ENCODE data around the gene PHLDA1. TPM values are rescaled to one million over a fixed set of nuclear protein-coding genes. Genes with fewer than 3 reads are reported as not detected.
"Not testable (repeated sequence)": the region's sequence is repeated elsewhere in the genome, so short reads cannot be mapped to it uniquely, and the experiment has no call there.

The PHLDA1 gene
- total RNA-seq, 2 experiments from 2014 or later = 0.44 to 2.1 TPM

DNA sequence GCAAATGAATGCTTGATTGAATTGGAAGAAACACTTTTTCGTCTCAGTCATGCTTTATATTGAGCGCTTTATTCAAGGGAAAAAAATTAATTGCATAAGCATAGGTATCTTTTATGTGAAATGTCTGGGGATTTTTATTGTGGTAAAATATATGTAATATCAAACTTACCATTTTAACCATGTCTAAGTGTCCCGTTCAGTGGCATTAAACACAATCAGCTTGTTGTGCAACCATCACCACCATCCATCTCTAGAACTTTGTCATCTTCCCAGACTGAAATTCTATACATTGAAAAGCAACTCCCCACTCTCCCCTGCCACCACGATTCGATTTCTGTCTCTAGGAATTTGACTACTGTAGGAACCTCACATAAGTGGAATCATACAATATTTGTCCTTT, 39.8 kb downstream of the PHLDA1 start:
- CTCF ChIA-PET (ENCODE audit: unreplicated experiment) = no interaction called here
- no peak overlapping the region for H3K4me2 ChIP-seq (ENCODE audit: low read length)
- no peaks in the 10 kb centered on the region for H3K9me3 ChIP-seq (ENCODE audit: low read length)
- TF ChIP-seq, protein P1, sequence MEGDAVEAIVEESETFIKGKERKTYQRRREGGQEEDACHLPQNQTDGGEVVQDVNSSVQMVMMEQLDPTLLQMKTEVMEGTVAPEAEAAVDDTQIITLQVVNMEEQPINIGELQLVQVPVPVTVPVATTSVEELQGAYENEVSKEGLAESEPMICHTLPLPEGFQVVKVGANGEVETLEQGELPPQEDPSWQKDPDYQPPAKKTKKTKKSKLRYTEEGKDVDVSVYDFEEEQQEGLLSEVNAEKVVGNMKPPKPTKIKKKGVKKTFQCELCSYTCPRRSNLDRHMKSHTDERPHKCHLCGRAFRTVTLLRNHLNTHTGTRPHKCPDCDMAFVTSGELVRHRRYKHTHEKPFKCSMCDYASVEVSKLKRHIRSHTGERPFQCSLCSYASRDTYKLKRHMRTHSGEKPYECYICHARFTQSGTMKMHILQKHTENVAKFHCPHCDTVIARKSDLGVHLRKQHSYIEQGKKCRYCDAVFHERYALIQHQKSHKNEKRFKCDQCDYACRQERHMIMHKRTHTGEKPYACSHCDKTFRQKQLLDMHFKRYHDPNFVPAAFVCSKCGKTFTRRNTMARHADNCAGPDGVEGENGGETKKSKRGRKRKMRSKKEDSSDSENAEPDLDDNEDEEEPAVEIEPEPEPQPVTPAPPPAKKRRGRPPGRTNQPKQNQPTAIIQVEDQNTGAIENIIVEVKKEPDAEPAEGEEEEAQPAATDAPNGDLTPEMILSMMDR (conservative IDR thresholded peaks at IDR 0.05; ENCODE audit: low read length) = no peak
- TF ChIP-seq EZH2phosphoT487 (IDR thresholded peaks at IDR 0.05; ENCODE audit: borderline replicate concordance, low read depth, low read length) = no peak
- DNase-seq (ENCODE audit: low spot score) = no peak
- H4K20me1 ChIP-seq (ENCODE audit: insufficient read depth, low read length) = no peaks in the 10 kb centered on the region
- no peaks in the 10 kb centered on the region for H3K9me2 ChIP-seq (ENCODE audit: insufficient read depth, low read length)
- no peaks in the 10 kb centered on the region for H3K4me1 ChIP-seq (ENCODE audit: insufficient read depth, low read length, poor library complexity, severe bottlenecking)
- intact Hi-C loops (cut with micrococcal nuclease; ENCODE audit: unreplicated experiment) = no loop called here
- BruUV-seq (replicated peaks) = no TSS peak
- POLR2A ChIA-PET = interaction anchor here (0.6 kb wide), 1 partner anchor 282 kb away, joined by 4 read pairs; no protein-coding TSS in a partner anchor
- no peak overlapping the region for H2AFZ ChIP-seq (ENCODE audit: low read length)
- no peak overlapping the region for H3K4me3 ChIP-seq (ENCODE audit: low read depth, low read length, poor library complexity, severe bottlenecking)
- no peaks in the 10 kb centered on the region for H3K36me3 ChIP-seq (ENCODE audit: insufficient read depth, low read length)
- H3K27ac ChIP-seq (ENCODE audit: low read depth, low read length, poor library complexity, severe bottlenecking) = no peak overlapping the region
- no peaks in the 10 kb centered on the region for H3K79me2 ChIP-seq (ENCODE audit: insufficient read depth, low read depth, low read length)

GRCh38 chr12:75990189-75990912, 41.2 kb downstream of the PHLDA1 start:
- no peak overlapping the region for H2AFZ ChIP-seq (ENCODE audit: low read length)
- DNase-seq (ENCODE audit: low spot score) = no peak
- ChIA-PET POLR2A (interaction anchor here (0.6 kb wide), 1 partner anchor 61 kb away, joined by 3 read pairs; no protein-coding TSS in a partner anchor), CTCF (ENCODE audit: unreplicated experiment) (no interaction called here)
- no peak overlapping the region for H3K4me2 ChIP-seq (ENCODE audit: low read length)
- TF ChIP-seq, protein P1 (conservative IDR thresholded peaks at IDR 0.05; ENCODE audit: low read length) = no peak
- no peak for TF ChIP-seq EZH2phosphoT487 (IDR thresholded peaks at IDR 0.05; ENCODE audit: borderline replicate concordance, low read depth, low read length)
- H3K27ac ChIP-seq (ENCODE audit: low read depth, low read length, poor library complexity, severe bottlenecking) = no peak overlapping the region
- intact Hi-C loops (cut with micrococcal nuclease; ENCODE audit: unreplicated experiment) = no loop called here
- no TSS peak for BruUV-seq (replicated peaks)
- no peak overlapping the region for H3K4me3 ChIP-seq (ENCODE audit: low read depth, low read length, poor library complexity, severe bottlenecking)
- H3K9me2 ChIP-seq (ENCODE audit: insufficient read depth, low read length) = no peaks in the 10 kb centered on the region
- H3K4me1 ChIP-seq (ENCODE audit: insufficient read depth, low read length, poor library complexity, severe bottlenecking) = peaks cover 14% of the 10 kb centered on the region
- no peaks in the 10 kb centered on the region for H3K79me2 ChIP-seq (ENCODE audit: insufficient read depth, low read depth, low read length)
- no peaks in the 10 kb centered on the region for H3K9me3 ChIP-seq (ENCODE audit: low read length)
- no peaks in the 10 kb centered on the region for H3K36me3 ChIP-seq (ENCODE audit: insufficient read depth, low read length)
- H4K20me1 ChIP-seq (ENCODE audit: insufficient read depth, low read length) = no peaks in the 10 kb centered on the region

DNA sequence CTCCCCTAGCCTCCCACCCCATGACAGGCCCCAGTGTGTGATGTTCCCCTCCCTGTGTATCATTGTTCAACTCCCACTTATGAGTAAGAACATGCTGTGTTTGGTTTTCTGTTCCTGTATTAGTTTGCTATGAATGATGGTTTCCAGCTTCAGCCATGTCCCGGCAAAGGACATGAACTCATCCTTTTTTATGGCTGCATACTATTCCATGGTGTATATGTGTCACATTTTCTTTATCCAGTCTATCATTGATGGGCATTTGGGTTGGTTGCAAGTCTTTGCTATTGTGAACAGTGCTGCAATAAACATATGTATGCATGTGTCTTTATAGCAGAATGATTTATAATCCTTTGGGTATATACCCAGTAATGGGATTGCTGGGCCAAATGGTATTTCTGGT, 43.9 kb downstream of the PHLDA1 start:
- BruUV-seq (replicated peaks); CTCF ChIA-PET (ENCODE audit: unreplicated experiment); DNase-seq (ENCODE audit: low spot score); H3K79me2 ChIP-seq (ENCODE audit: insufficient read depth, low read depth, low read length); H4K20me1 ChIP-seq (ENCODE audit: insufficient read depth, low read length); H3K9me2 ChIP-seq (ENCODE audit: insufficient read depth, low read length); H3K9me3 ChIP-seq (ENCODE audit: low read length); H3K4me2 ChIP-seq (ENCODE audit: low read length); H3K27ac ChIP-seq (ENCODE audit: low read depth, low read length, poor library complexity, severe bottlenecking); H2AFZ ChIP-seq (ENCODE audit: low read length); intact Hi-C loops (cut with micrococcal nuclease; ENCODE audit: unreplicated experiment); H3K36me3 ChIP-seq (ENCODE audit: insufficient read depth, low read length); H3K4me3 ChIP-seq (ENCODE audit: low read depth, low read length, poor library complexity, severe bottlenecking): not testable (repeated sequence)
- H3K4me1 ChIP-seq (ENCODE audit: insufficient read depth, low read length, poor library complexity, severe bottlenecking) = peaks cover 14% of the 10 kb centered on the region
- POLR2A ChIA-PET = interaction anchor here (0.9 to 1.4 kb wide), 3 partner anchors 8 to 19 kb away, joined by 3 to 4 read pairs (median 3); no protein-coding TSS in a partner anchor
